SK-N-SH (cell line): ENCODE measurements around the gene TMEM107.

Experiments used
- EP300 ChIP-seq, 2 experiments: IDR thresholded peaks; 2 replicates each; pipeline versions ENCODE4 v1.4.0 to v1.6.1; 2012; ENCODE audit warnings: borderline replicate concordance in 1 of 2, low read depth in 1 of 2, low read length in 1 of 2
- NRF1 ChIP-seq: IDR thresholded peaks from 2 replicates; pipeline ENCODE4 v1.6.1; 2012; ENCODE audit warnings: low read depth, mild to moderate bottlenecking, low read length
- RFX5 ChIP-seq: IDR thresholded peaks from 2 replicates; pipeline ENCODE4 v1.6.1; 2012; ENCODE audit warnings: mild to moderate bottlenecking, improper control_type of control experiment, low read length
- TAF1 ChIP-seq: IDR thresholded peaks from 2 replicates; pipeline ENCODE4 v1.6.1; 2012; ENCODE audit warnings: low read depth, mild to moderate bottlenecking, low read length, moderate library complexity, borderline replicate concordance

DNA sequence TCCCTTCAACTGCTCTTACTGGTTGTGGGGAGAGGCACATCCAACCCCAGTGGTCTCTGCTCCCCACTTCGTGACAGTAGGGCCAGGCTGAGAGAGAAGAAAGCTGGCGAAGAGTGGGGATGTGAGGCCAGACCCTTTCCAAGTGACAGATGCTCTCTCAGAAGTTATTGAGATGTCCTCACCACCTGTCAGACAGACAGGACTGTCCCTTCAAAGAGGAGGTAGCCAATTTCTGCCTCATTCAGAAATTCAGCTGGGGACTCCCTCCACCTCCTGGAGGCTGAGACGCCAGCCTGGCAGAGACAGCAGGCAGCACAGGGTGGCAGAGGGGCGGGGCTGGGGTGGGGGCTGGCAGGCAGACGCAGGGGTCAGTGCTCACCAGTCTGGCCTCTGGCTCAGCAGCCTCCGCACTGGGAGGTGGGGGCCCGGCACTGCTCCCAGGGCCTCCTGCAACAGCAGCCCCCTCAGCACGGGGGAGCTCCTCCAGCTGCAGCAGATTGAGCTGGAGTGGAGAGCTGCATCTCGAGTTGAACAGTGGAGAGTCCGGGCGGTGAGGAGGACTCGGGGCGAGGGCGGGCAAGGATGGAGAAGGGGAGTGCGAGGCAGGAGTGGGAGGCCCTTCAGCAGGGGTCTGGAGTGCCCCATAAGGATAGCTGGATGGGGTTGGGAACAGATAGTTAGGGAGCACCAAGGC, 33.1 kb downstream of the TMEM107 start:
- TF ChIP-seq EP300 (IDR thresholded peaks at IDR 0.05; ENCODE audit: borderline replicate concordance in 1 of 2, low read depth in 1 of 2, low read length in 1 of 2) (no peak), NRF1 (no peak), TAF1 (no peak), RFX5 (no peak)
